ENCODE results near the gene WDR47.

GRCh38 chr1:108960719-108961118 is 81.2 kb downstream of the WDR47 start:
- TF ChIP-seq, protein P1, sequence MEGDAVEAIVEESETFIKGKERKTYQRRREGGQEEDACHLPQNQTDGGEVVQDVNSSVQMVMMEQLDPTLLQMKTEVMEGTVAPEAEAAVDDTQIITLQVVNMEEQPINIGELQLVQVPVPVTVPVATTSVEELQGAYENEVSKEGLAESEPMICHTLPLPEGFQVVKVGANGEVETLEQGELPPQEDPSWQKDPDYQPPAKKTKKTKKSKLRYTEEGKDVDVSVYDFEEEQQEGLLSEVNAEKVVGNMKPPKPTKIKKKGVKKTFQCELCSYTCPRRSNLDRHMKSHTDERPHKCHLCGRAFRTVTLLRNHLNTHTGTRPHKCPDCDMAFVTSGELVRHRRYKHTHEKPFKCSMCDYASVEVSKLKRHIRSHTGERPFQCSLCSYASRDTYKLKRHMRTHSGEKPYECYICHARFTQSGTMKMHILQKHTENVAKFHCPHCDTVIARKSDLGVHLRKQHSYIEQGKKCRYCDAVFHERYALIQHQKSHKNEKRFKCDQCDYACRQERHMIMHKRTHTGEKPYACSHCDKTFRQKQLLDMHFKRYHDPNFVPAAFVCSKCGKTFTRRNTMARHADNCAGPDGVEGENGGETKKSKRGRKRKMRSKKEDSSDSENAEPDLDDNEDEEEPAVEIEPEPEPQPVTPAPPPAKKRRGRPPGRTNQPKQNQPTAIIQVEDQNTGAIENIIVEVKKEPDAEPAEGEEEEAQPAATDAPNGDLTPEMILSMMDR (IDR thresholded peaks at IDR 0.05) = peak in 1 of 6 experiments; percentile 7
- TF ChIP-seq POLR2A (IDR thresholded peaks at IDR 0.05) = no peak
